Hepatic stellate cell (primary cell): ENCODE results near the gene BAZ2A.
A peak's percentile ranks its signal among the peaks of the same experiment; 100 is the strongest.
"Not testable (repeated sequence)": the region's sequence is repeated elsewhere in the genome, so short reads cannot be mapped to it uniquely, and the experiment has no call there.

Experiments
- DNase-seq: peaks from one replicate; pipeline ENCODE4 v3.0.0; 2011; ENCODE audit warnings: low spot score

Gene BAZ2A

GRCh38 chr12:56630180-56630632 is at the start of gene BAZ2A:
Gene BAZ2A, minus strand, starts transcription at chr12:56630326. Its CDS starts 12,796 bp downstream, at chr12:56617530.
- peak; percentile 93 for DNase-seq

- no peak for DNase-seq
Measured at GRCh38 chr12:56678852-56679251, 48.7 kb upstream of the BAZ2A start.

GRCh38 chr12:56677680-56678079 is 47.6 kb upstream of the BAZ2A start:
- DNase-seq = no peak

GRCh38 chr12:56676851-56677580 is 46.9 kb upstream of the BAZ2A start:
- DNase-seq = no peak

GRCh38 chr12:56671608-56672007 is 41.5 kb upstream of the BAZ2A start:
- DNase-seq = no peak

GRCh38 chr12:56670836-56671235 is 40.7 kb upstream of the BAZ2A start:
- DNase-seq = no peak

- DNase-seq = no peak
Measured at GRCh38 chr12:56668197-56668457, 38.0 kb upstream of the BAZ2A start.

GRCh38 chr12:56661979-56662638 is 32.0 kb upstream of the BAZ2A start:
- DNase-seq = no peak

- DNase-seq = no peak
Measured at GRCh38 chr12:56661560-56661959, 31.4 kb upstream of the BAZ2A start.

GRCh38 chr12:56658921-56659320 is 28.8 kb upstream of the BAZ2A start:
- no peak for DNase-seq

GRCh38 chr12:56657416-56658379 is 27.6 kb upstream of the BAZ2A start:
- DNase-seq = no peak

GRCh38 chr12:56653781-56654180 is 23.7 kb upstream of the BAZ2A start:
- DNase-seq = not testable (repeated sequence)

GRCh38 chr12:56648023-56648422 is 17.9 kb upstream of the BAZ2A start:
- DNase-seq = not testable (repeated sequence)

GRCh38 chr12:56645717-56646446 is 15.8 kb upstream of the BAZ2A start, which contains the start of gene ATP5F1B:
Gene ATP5F1B, minus strand, starts transcription at chr12:56645984. Its CDS starts 21 bp downstream, at chr12:56645963.
- DNase-seq = peak; percentile 99

GRCh38 chr12:56645201-56645716 is 15.1 kb upstream of the BAZ2A start:
- peak; percentile 13 for DNase-seq

- DNase-seq = peak; percentile 19
Measured at GRCh38 chr12:56644654-56645053, 14.5 kb upstream of the BAZ2A start.

GRCh38 chr12:56641219-56641618 is 11.1 kb upstream of the BAZ2A start:
- no peak for DNase-seq

- DNase-seq = no peak
Measured at GRCh38 chr12:56637621-56638020, 7.5 kb upstream of the BAZ2A start.

- DNase-seq = peak; percentile 97
Measured at GRCh38 chr12:56636675-56637540, 6.8 kb upstream of the BAZ2A start.
